Neural cell (in vitro differentiated cells): ENCODE measurements around the gene MMADHC. TPM values are rescaled to one million over a fixed set of nuclear protein-coding genes. Genes with fewer than 3 reads are reported as not detected.

Experiments used
- H2AFZ ChIP-seq: fragments of 200-600, 300-800 bp; sonication (generic), shearing (Covaris generic); 2 replicates; pipeline ENCODE4 v1.6.0; 2014; ENCODE audit warnings: low read depth, mild to moderate bottlenecking, antibody characterized with exemption, low read length, moderate library complexity
- H3F3A ChIP-seq: fragments of 200-600 bp; shearing (Covaris generic); 2 replicates; pipeline ENCODE4 v1.6.1; 2016; ENCODE audit warnings: mild to moderate bottlenecking, moderate library complexity, mixed read lengths, antibody characterized with exemption, low read length; ENCODE audit not compliant: insufficient read depth, poor library complexity, severe bottlenecking
- H3K27ac ChIP-seq: fragments of 200-600, 300-800 bp; sonication (generic), shearing (Covaris generic); 2 replicates; pipeline ENCODE4 v1.5.1; 2014; ENCODE audit warnings: mild to moderate bottlenecking, low read length, moderate library complexity
- H3K27me3 ChIP-seq: fragments of 300-800, 200-600 bp; sonication (generic), shearing (Covaris generic); 2 replicates; pipeline ENCODE4 v1.6.0; 2014; ENCODE audit warnings: mild to moderate bottlenecking, low read depth, low read length, moderate library complexity; ENCODE audit not compliant: insufficient read depth
- H3K36me3 ChIP-seq: fragments of 300-800, 200-600 bp; sonication (generic), shearing (Covaris generic); 2 replicates; pipeline ENCODE4 v1.5.1; 2014; ENCODE audit warnings: mild to moderate bottlenecking, antibody characterized with exemption, low read length, moderate library complexity; ENCODE audit not compliant: insufficient read depth
- H3K4me2 ChIP-seq: fragments of 300-800, 200-600 bp; sonication (generic), shearing (Covaris generic); 2 replicates; pipeline ENCODE4 v1.6.0; 2014; ENCODE audit warnings: mild to moderate bottlenecking, low read length
- H3K4me3 ChIP-seq: fragments of 300-800, 200-600 bp; sonication (generic), shearing (Covaris generic); 2 replicates; pipeline ENCODE4 v1.5.1; 2014; ENCODE audit warnings: mild to moderate bottlenecking, low read length, moderate library complexity
- H3K79me2 ChIP-seq: fragments of 200-600 bp; shearing (Covaris generic); replicated peaks from 2 replicates; pipeline ENCODE4 v1.6.0; 2014; ENCODE audit warnings: mild to moderate bottlenecking, low read length, moderate library complexity; ENCODE audit not compliant: insufficient read depth
- H3K9ac ChIP-seq: fragments of 300-800, 200-600 bp; sonication (generic), shearing (Covaris generic); 2 replicates; pipeline ENCODE4 v1.6.1; 2016; ENCODE audit warnings: mild to moderate bottlenecking, low read length, mixed read lengths
- H3K9me2 ChIP-seq: fragments of 200-600 bp; shearing (Covaris generic); 2 replicates; pipeline ENCODE4 v1.6.1; 2016; ENCODE audit warnings: mild to moderate bottlenecking, low read length, mixed read lengths; ENCODE audit not compliant: insufficient read depth
- H3K9me3 ChIP-seq: fragments of 200-600, 300-800 bp; sonication (generic), shearing (Covaris generic); 2 replicates; pipeline ENCODE4 v1.6.1; 2016; ENCODE audit warnings: mild to moderate bottlenecking, mixed run types, low read length, moderate library complexity, mixed read lengths
- H4K20me1 ChIP-seq: fragments of 200-600 bp; shearing (Covaris generic); 2 replicates; pipeline ENCODE4 v1.6.1; 2016; ENCODE audit warnings: mild to moderate bottlenecking, mixed run types; ENCODE audit not compliant: insufficient read depth
- MXI1 ChIP-seq: fragments of 450-650 bp; conservative IDR thresholded peaks from 2 replicates; pipeline ENCODE4 v1.6.1; 2014; ENCODE audit warnings: antibody characterized with exemption, mild to moderate bottlenecking; ENCODE audit not compliant: poor library complexity, severe bottlenecking
- POLR2AphosphoS5 ChIP-seq: IDR thresholded peaks from 2 replicates; pipeline ENCODE4 v1.6.1; 2012
- RAD21 ChIP-seq: fragments of 450-650 bp; conservative IDR thresholded peaks from 2 replicates; pipeline ENCODE4 v1.6.1; 2014; ENCODE audit warnings: antibody characterized with exemption, mild to moderate bottlenecking, moderate library complexity
- REST ChIP-seq: IDR thresholded peaks from 2 replicates; pipeline ENCODE4 v1.6.1; 2012; ENCODE audit warnings: borderline replicate concordance
- SMC3 ChIP-seq: fragments of 450-650 bp; conservative IDR thresholded peaks from 2 replicates; pipeline ENCODE4 v1.6.1; 2014; ENCODE audit warnings: antibody characterized with exemption, mild to moderate bottlenecking, moderate library complexity; ENCODE audit not compliant: poor library complexity
- TAF1 ChIP-seq: IDR thresholded peaks from 2 replicates; pipeline ENCODE4 v1.6.1; 2012; ENCODE audit warnings: low read depth
- polyA plus RNA-seq: library from polyadenylated mRNA; depleted of rRNA; stranded (reverse); fragments of >200 nt; gene quantifications from 2 replicates; pipeline ENCODE4 v1.2.3, GENCODE V29; 2014
- TF ChIP-seq, protein P1 (sequence below): fragments of 450-650 bp; IDR thresholded peaks from 2 replicates; pipeline ENCODE4 v1.5.1; 2014; ENCODE audit warnings: antibody characterized with exemption, mild to moderate bottlenecking, moderate library complexity; ENCODE audit not compliant: poor library complexity, severe bottlenecking

The MMADHC gene
- polyA plus RNA-seq, 1 donor from 2014 or later = 250 TPM

- Histone ChIP-seq H3K4me3 (no peak overlapping the region), H3K4me2 (no peak overlapping the region), H3K27ac (no peak overlapping the region), H3K79me2 (no peaks in the 10 kb centered on the region), H3F3A (no peaks in the 10 kb centered on the region), H3K27me3 (no peaks in the 10 kb centered on the region), H2AFZ (no peak overlapping the region), H3K9me3 (no peaks in the 10 kb centered on the region), H3K36me3 (no peaks in the 10 kb centered on the region), H3K9me2 (no peaks in the 10 kb centered on the region), H3K9ac (no peak overlapping the region), H4K20me1 (no peaks in the 10 kb centered on the region)
- TF ChIP-seq POLR2AphosphoS5 (no peak), SMC3 (peak; percentile 90), RAD21 (peak; percentile 90)
- TF ChIP-seq, protein P1, sequence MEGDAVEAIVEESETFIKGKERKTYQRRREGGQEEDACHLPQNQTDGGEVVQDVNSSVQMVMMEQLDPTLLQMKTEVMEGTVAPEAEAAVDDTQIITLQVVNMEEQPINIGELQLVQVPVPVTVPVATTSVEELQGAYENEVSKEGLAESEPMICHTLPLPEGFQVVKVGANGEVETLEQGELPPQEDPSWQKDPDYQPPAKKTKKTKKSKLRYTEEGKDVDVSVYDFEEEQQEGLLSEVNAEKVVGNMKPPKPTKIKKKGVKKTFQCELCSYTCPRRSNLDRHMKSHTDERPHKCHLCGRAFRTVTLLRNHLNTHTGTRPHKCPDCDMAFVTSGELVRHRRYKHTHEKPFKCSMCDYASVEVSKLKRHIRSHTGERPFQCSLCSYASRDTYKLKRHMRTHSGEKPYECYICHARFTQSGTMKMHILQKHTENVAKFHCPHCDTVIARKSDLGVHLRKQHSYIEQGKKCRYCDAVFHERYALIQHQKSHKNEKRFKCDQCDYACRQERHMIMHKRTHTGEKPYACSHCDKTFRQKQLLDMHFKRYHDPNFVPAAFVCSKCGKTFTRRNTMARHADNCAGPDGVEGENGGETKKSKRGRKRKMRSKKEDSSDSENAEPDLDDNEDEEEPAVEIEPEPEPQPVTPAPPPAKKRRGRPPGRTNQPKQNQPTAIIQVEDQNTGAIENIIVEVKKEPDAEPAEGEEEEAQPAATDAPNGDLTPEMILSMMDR = peak; percentile 91
Measured at GRCh38 chr2:149561309-149561926, 26.2 kb downstream of the MMADHC start.

GRCh38 chr2:149559341-149560068, 28.1 kb downstream of the MMADHC start:
- no peak overlapping the region for H3K4me3 ChIP-seq
- H3K36me3 ChIP-seq = no peaks in the 10 kb centered on the region
- H3K9me3 ChIP-seq = no peaks in the 10 kb centered on the region

More at GRCh38 chr2:149559341-149560068, 28.1 kb downstream of the MMADHC start:
- H3K4me2 ChIP-seq = no peak overlapping the region
- H3K27me3 ChIP-seq = no peaks in the 10 kb centered on the region
- H3K27ac ChIP-seq = no peak overlapping the region
- no peak overlapping the region for H2AFZ ChIP-seq
- TF ChIP-seq POLR2AphosphoS5 (no peak), MXI1 (no peak), SMC3 (no peak), REST (no peak), TAF1 (no peak)
- TF ChIP-seq, protein P1 = no peak
- H3F3A ChIP-seq = no peaks in the 10 kb centered on the region
- H3K9ac ChIP-seq = no peak overlapping the region
- H3K9me2 ChIP-seq = no peaks in the 10 kb centered on the region
- H3K79me2 ChIP-seq = no peaks in the 10 kb centered on the region
- no peaks in the 10 kb centered on the region for H4K20me1 ChIP-seq
